ENCODE measurements around the gene OR4K1. TPM values are rescaled to one million over a fixed set of nuclear protein-coding genes. Genes with fewer than 3 reads are reported as not detected.
"Not testable (repeated sequence)": the region's sequence is repeated elsewhere in the genome, so short reads cannot be mapped to it uniquely, and the experiment has no call there.

OR4K1 gene
- total RNA-seq (2014; rRNA removed) = not detected in 2 replicates
- polyA plus RNA-seq (2012) = not detected

- no peak for DNase-seq (ENCODE audit: low read depth)
Measured at GRCh38 chr14:19930617-19931016, at the start of gene OR4K1. Gene OR4K1, plus strand, starts transcription at chr14:19930917. Its CDS starts 4,750 bp downstream, at chr14:19935667.

DNA sequence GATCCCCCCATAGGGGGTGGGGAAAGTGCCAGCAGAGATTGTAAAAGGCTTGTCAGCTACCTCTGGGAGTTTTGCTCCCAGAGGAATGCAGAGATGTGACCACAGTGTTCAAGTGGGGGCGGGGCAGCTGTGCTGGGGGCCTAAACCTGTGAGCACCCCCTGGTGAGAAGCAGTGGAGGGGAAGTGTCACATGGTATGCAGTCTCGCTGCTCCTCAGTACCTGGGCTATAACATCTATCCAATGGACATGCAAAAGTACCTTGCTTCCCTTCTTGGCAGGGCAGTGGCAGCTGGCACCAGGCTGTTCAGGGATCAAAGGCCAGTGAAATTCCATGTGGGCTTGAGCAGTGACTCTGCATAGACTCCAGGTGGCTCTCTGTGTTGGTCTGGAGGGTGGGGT is 35.4 kb upstream of the OR4K1 start:
- DNase-seq (ENCODE audit: low read depth) = no peak

GRCh38 chr14:19900999-19901398 is 29.7 kb upstream of the OR4K1 start:
- DNase-seq (ENCODE audit: low read depth) = no peak

DNA sequence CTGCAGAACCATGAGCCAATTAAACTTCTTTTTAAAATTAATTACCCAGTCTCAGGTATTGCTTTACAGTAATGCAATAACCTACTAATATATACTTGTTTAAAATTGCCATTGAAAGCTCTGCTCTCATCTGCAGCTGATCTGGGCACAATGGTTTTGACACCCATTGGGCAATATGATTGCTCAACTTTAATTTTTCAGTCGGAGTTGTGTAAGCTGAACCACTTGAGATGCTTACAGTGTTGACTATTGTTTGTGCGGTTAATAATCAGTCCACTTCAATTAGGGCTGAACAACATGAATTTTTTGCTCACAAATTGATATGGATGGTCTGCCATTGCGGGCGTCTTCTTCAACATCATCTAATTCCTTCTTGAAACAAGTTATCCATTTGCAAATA is 28.3 kb upstream of the OR4K1 start:
- DNase-seq (ENCODE audit: low read depth) = no peak

DNA sequence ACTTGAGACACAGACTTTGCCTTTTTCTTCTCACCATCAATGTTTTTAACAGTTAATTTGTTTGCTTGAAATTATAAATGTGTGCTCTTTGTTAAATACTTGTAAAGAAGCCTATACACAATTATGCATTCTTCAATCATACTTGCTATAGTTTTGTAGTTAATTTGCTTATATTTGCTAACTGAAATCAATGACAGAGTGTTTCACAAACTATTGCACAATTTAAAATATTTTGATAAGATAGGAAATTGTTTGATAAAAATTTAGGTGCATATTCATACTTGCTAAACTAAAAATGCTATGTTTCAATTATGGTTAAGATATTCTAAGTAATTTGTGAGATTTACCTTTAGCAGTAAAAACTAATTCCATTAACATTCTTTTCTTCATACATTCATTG is 24.1 kb upstream of the OR4K1 start:
- DNase-seq (ENCODE audit: low read depth) = no peak

DNA sequence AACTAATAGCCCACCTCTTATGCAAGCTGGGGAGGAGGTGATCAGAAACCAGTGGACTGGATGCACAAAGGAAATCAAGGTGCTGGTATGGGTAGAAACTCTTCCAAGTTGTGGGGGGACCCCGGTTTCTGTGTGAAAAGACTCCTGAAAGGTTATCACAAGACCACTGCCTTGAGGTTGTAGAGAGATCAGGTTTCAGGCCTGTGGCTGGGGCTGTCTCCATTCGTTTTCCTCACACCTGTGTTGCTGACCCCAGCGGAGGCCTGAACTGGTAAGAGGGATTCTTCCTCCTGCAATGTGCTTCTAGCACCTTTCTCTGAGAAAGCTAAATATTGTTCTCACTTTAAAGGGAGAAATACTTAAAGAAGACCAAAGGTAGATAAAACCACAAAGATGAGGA is 19.6 kb upstream of the OR4K1 start:
- no peak for DNase-seq (ENCODE audit: low read depth)

DNA sequence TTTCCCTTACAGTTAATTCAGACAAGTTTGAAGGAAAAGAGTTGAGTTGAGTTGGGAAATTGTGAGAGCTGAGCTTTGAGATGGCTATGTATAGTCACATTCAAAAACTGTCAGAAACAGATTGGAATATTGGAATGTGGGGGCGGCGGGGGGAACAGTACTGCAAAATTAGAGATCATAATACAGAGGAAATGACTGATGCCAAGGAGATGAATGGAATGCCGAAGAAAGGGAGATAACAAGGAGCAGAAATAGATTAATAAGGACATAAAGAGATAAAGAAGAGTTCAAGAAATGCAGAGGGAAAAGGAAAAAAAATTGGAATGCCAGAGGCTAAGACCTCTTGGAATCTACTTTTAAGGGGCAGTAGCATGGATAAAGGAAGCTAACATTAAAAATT is 13.5 kb upstream of the OR4K1 start:
- no peak for DNase-seq (ENCODE audit: low read depth)

GRCh38 chr14:19917955-19918518 is 12.7 kb upstream of the OR4K1 start:
- no peak for DNase-seq (ENCODE audit: low read depth)

GRCh38 chr14:19918553-19919264 is 12.0 kb upstream of the OR4K1 start:
- no peak for DNase-seq (ENCODE audit: low read depth)

GRCh38 chr14:19920021-19920657 is 10.6 kb upstream of the OR4K1 start, which contains the start of gene OR4K5:
Gene OR4K5, plus strand, starts transcription at chr14:19920607. Its CDS starts 0 bp downstream, at chr14:19920607.
- DNase-seq (ENCODE audit: low read depth) = no peak

DNA sequence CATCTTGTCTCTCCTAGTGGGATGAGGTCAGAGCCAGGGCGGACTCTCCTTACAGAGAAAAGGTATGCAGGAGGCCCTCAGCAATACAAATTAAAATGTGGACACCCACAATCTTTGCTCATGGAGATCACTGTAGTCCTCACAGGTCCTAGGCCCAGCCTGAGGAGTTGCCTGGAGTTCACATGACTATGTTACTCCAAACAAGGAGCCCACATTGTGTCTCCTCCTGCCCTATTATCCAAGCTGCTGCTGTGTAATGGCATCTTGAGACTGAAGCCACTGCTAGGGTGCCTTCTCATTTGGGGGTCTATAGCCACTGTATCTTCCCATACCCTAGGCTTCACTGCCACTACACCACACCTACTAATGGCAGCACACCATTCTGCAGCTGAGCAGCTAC is 11.0 kb downstream of the OR4K1 start:
- no peak for DNase-seq (ENCODE audit: low read depth)

- DNase-seq (ENCODE audit: low read depth) = peak; percentile 8
Measured at GRCh38 chr14:19947413-19948090, 16.8 kb downstream of the OR4K1 start.

GRCh38 chr14:19949218-19949617 is 18.5 kb downstream of the OR4K1 start:
- DNase-seq (ENCODE audit: low read depth) = no peak

GRCh38 chr14:19969735-19970134 is 39.0 kb downstream of the OR4K1 start:
- DNase-seq (ENCODE audit: low read depth) = not testable (repeated sequence)

GRCh38 chr14:19974844-19975243 is 44.1 kb downstream of the OR4K1 start:
- no peak for DNase-seq (ENCODE audit: low read depth)

DNA sequence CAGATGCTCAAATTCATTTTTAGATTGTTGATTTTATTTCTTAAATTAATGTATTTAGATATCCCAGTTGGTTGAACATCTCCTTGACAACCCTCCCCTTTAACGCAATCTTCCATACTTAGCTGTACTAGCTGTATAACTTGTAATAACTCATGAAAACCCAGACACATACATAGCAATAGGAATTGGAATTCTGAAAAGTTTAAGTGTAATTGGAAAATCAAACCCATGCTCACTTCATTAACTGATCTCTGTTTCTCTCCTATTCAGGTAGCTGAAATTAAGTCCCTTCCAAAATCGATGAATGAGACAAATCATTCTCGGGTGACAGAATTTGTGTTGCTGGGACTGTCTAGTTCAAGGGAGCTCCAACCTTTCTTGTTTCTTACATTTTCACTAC is 44.6 kb downstream of the OR4K1 start, which contains the start of gene OR4K15:
Gene OR4K15, plus strand, starts transcription at position 301 of the 400 bp plus-strand sequence. Its CDS starts 0 bp downstream, at position 301.
- no peak for DNase-seq (ENCODE audit: low read depth)

Other genes with a start within 250 kb of the OR4K1 start
- not detected in 2 replicates for gene OR11H2, start 217.0 kb upstream of the OR4K1 start, total RNA-seq (2014; rRNA removed)
- gene OR4Q3, start 187.3 kb upstream of the OR4K1 start, total RNA-seq (2014; rRNA removed) = not detected in 2 replicates
- not detected in 2 replicates for gene OR4M1, start 157.4 kb upstream of the OR4K1 start, total RNA-seq (2014; rRNA removed)
- not detected in 2 replicates for gene OR4N2, start 127.1 kb upstream of the OR4K1 start, total RNA-seq (2014; rRNA removed)
- gene OR4K2, start 55.8 kb upstream of the OR4K1 start, total RNA-seq (2014; rRNA removed) = not detected in 2 replicates
- gene OR4K5, start 10.3 kb upstream of the OR4K1 start, total RNA-seq (2014; rRNA removed) = not detected in 2 replicates
- not detected in 2 replicates for gene OR4K15, start 44.7 kb downstream of the OR4K1 start, total RNA-seq (2014; rRNA removed)
- not detected in 2 replicates for gene OR4Q2, start 71.2 kb downstream of the OR4K1 start, total RNA-seq (2014; rRNA removed)
- not detected in 2 replicates for gene OR4K14, start 88.4 kb downstream of the OR4K1 start, total RNA-seq (2014; rRNA removed)
- gene OR4K13, start 105.1 kb downstream of the OR4K1 start, total RNA-seq (2014; rRNA removed) = not detected in 2 replicates
- not detected in 2 replicates for gene OR4L1, start 129.1 kb downstream of the OR4K1 start, total RNA-seq (2014; rRNA removed)
- gene OR4K17, start 179.8 kb downstream of the OR4K1 start, total RNA-seq (2014; rRNA removed) = not detected in 2 replicates
- gene OR4N5, start 207.9 kb downstream of the OR4K1 start, total RNA-seq (2014; rRNA removed) = not detected in 2 replicates